ENCODE measurements around the gene CHCHD6. TPM values are rescaled to one million over a fixed set of nuclear protein-coding genes. Genes with fewer than 3 reads are reported as not detected.

Gene CHCHD6
- total RNA-seq, 1 experiment from 2014 or later: 47.7 TPM

DNA sequence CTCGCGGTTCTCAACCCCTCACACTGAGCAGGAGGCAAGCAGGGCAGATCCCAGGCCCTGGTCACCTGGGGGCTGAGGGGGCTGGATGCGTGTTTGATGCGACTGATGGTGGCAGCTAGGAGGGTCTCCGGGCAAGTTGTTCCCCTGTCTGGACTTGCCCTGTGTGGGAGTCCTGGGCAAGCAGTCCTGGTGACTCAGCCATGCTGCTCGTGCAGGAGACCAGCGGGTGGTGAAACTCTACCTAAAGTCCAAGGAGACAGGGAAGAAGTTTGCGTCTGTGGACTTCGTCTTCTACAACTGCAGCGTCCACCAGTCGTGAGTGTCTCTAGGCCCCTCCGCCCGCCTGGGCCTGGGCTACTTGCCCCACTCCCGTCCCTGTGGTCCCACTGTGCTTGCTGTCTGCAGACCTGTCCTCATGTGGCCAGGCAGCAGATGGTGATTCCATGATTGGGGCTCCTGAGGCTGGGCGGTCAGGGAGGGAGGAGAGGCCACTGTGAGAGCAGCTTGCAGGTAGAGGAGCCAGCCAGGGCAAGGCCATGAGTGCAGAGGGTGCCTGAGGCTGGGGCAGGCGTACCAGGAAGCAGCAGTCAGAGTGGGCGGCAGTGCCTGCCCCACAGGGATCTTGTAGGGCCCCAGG is 301.9 kb downstream of the CHCHD6 start:
- intact Hi-C loops (cut with micrococcal nuclease; ENCODE audit: unreplicated experiment): no loop called here
- H4K20me1 ChIP-seq (ENCODE audit: insufficient read depth): peaks cover 27% of the 10 kb centered on the region

DNA sequence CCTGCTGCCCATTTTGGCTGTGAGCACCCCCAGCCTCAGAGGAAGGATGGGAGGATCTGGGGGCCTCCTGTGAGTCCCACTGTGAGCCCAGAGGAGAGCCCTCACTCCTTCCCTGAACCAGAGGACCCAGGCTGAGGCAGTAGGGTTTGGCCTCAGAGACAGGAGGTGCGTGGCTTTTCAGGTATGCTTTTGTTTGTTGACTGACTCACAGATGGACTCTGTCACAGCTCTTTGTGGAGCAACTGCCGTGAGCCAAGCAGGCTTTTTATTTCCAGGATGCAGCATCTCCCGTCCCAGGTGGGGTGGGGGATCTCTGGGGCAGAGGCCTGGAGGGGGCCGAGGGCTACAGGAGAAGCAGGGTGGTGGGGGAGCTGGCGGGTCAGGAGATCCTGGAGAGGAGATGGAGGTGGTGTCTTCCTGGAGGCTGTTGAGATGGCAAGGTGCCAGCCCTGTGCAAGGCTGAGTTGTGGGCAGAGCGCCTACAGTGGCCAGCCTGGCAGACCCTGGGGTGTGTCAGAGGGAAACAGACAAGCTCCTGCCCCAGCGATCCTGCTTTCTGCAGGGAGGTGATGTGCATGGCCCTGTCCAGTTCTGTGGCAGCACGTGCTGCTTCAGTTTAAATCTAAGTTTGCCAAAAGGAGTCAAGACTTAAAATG is 302.9 kb downstream of the CHCHD6 start:
- TF ChIP-seq EZH2 (IDR thresholded peaks at IDR 0.05; ENCODE audit: low read depth): no peak
- TF ChIP-seq, protein P1, sequence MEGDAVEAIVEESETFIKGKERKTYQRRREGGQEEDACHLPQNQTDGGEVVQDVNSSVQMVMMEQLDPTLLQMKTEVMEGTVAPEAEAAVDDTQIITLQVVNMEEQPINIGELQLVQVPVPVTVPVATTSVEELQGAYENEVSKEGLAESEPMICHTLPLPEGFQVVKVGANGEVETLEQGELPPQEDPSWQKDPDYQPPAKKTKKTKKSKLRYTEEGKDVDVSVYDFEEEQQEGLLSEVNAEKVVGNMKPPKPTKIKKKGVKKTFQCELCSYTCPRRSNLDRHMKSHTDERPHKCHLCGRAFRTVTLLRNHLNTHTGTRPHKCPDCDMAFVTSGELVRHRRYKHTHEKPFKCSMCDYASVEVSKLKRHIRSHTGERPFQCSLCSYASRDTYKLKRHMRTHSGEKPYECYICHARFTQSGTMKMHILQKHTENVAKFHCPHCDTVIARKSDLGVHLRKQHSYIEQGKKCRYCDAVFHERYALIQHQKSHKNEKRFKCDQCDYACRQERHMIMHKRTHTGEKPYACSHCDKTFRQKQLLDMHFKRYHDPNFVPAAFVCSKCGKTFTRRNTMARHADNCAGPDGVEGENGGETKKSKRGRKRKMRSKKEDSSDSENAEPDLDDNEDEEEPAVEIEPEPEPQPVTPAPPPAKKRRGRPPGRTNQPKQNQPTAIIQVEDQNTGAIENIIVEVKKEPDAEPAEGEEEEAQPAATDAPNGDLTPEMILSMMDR (conservative IDR thresholded peaks at IDR 0.05): no peak
- no TSS peak for BruUV-seq (replicated peaks)
- H3K9me3 ChIP-seq (ENCODE audit: insufficient read depth, low read depth): no peaks in the 10 kb centered on the region
- H3K27me3 ChIP-seq (ENCODE audit: insufficient read depth, low read depth): no peaks in the 10 kb centered on the region
- no peak for DNase-seq
- POLR2A ChIA-PET (ENCODE audit: unreplicated experiment): interaction anchor here (0.6 kb wide), 1 partner anchor 568 kb away, joined by 3 read pairs; no protein-coding TSS in a partner anchor
- H3K27ac ChIP-seq: no peak overlapping the region
- H3K4me1 ChIP-seq (replicated peaks; ENCODE audit: insufficient read depth): peaks cover 15% of the 10 kb centered on the region
- H3K79me2 ChIP-seq (ENCODE audit: low read depth): no peaks in the 10 kb centered on the region
- CTCF ChIA-PET: no interaction called here
- H2AFZ ChIP-seq: no peak overlapping the region
- peaks cover 18% of the 10 kb centered on the region for H4K20me1 ChIP-seq (ENCODE audit: insufficient read depth)
- H3K9me2 ChIP-seq (ENCODE audit: insufficient read depth): no peaks in the 10 kb centered on the region
- no peaks in the 10 kb centered on the region for H3K36me3 ChIP-seq (ENCODE audit: low read depth)
- H3K4me2 ChIP-seq: no peak overlapping the region
- no peak overlapping the region for H3K4me3 ChIP-seq
- H3F3A ChIP-seq (ENCODE audit: insufficient read depth, low read depth): no peaks in the 10 kb centered on the region
- intact Hi-C loops (cut with micrococcal nuclease; ENCODE audit: unreplicated experiment): no loop called here

More for the DNA sequence above, 301.9 kb downstream of the CHCHD6 start:
- Histone ChIP-seq H3K4me2 (no peak overlapping the region), H3K27ac (no peak overlapping the region), H2AFZ (no peak overlapping the region), H3K4me1 (replicated peaks; ENCODE audit: insufficient read depth) (peaks cover 8% of the 10 kb centered on the region), H3K4me3 (no peak overlapping the region), H3K36me3 (ENCODE audit: low read depth) (no peaks in the 10 kb centered on the region), H3F3A (ENCODE audit: insufficient read depth, low read depth) (no peaks in the 10 kb centered on the region), H3K9me2 (ENCODE audit: insufficient read depth) (no peaks in the 10 kb centered on the region), H3K27me3 (ENCODE audit: insufficient read depth, low read depth) (no peaks in the 10 kb centered on the region), H3K79me2 (ENCODE audit: low read depth) (no peaks in the 10 kb centered on the region), H3K9me3 (ENCODE audit: insufficient read depth, low read depth) (no peaks in the 10 kb centered on the region)
- TF ChIP-seq EZH2 (IDR thresholded peaks at IDR 0.05; ENCODE audit: low read depth): no peak
- TF ChIP-seq, protein P1 (conservative IDR thresholded peaks at IDR 0.05): no peak
- no TSS peak for BruUV-seq (replicated peaks)
- CTCF ChIA-PET: no interaction called here
- DNase-seq: no peak
- POLR2A ChIA-PET (ENCODE audit: unreplicated experiment): no interaction called here

DNA sequence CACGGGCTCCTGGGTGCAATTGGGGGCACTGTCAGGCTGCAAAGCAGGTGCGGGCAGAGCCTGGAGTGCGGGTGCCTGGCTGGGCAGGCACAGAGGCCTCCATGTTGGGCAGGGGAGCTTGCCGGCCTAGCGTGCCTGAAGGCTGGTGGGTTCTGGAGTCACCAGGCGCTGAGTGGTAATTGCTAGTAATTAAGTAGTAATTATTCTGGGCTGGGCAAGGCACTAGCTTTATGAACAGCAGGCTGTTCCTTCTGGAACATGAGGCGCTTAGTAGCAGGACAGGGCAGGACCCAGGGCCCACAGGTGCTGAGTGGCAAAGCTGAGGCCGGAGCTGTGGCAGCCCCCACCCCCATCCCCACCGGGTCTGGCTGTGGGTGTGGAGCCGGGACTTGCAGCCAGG is 304.2 kb downstream of the CHCHD6 start:
- CTCF ChIA-PET: no interaction called here
- H2AFZ ChIP-seq: no peak overlapping the region
- H3K4me3 ChIP-seq: no peak overlapping the region
- peaks cover 15% of the 10 kb centered on the region for H3K4me1 ChIP-seq (replicated peaks; ENCODE audit: insufficient read depth)
- no peak for DNase-seq
- H3K9me3 ChIP-seq (ENCODE audit: insufficient read depth, low read depth): no peaks in the 10 kb centered on the region
- no peaks in the 10 kb centered on the region for H3K79me2 ChIP-seq (ENCODE audit: low read depth)
- H3K27me3 ChIP-seq (ENCODE audit: insufficient read depth, low read depth): no peaks in the 10 kb centered on the region
- no peak overlapping the region for H3K27ac ChIP-seq
- POLR2A ChIA-PET (ENCODE audit: unreplicated experiment): no interaction called here
- intact Hi-C loops (cut with micrococcal nuclease; ENCODE audit: unreplicated experiment): no loop called here
- BruUV-seq (replicated peaks): no TSS peak
- peaks cover 13% of the 10 kb centered on the region for H4K20me1 ChIP-seq (ENCODE audit: insufficient read depth)
- no peaks in the 10 kb centered on the region for H3F3A ChIP-seq (ENCODE audit: insufficient read depth, low read depth)
- no peaks in the 10 kb centered on the region for H3K9me2 ChIP-seq (ENCODE audit: insufficient read depth)
- H3K36me3 ChIP-seq (ENCODE audit: low read depth): no peaks in the 10 kb centered on the region
- H3K4me2 ChIP-seq: no peak overlapping the region
- no peak for TF ChIP-seq EZH2 (IDR thresholded peaks at IDR 0.05; ENCODE audit: low read depth)
- TF ChIP-seq, protein P1 (conservative IDR thresholded peaks at IDR 0.05): no peak

All from PC-9 (cell line).